Measurements from ENCODE around the gene CTDSPL. TPM values are rescaled to one million over a fixed set of nuclear protein-coding genes. Genes with fewer than 3 reads are reported as not detected.
A peak's percentile ranks its signal among the peaks of the same experiment; 100 is the strongest.

The CTDSPL gene
- total and polyA plus RNA-seq, 4 donors: 21.3 to 48.0 (median 35.4) TPM

GRCh38 chr3:37935290-37935668, 73.6 kb downstream of the CTDSPL start:
- intact Hi-C loops (cut with DNase I): no loop called here
- H3K9me3 ChIP-seq (ENCODE audit: control insufficient read depth, low read length): no peaks in the 10 kb centered on the region
- peaks cover 7 to 15% of the 10 kb centered on the region in 2 donors for H3K4me1 ChIP-seq (ENCODE audit: control insufficient read depth in 1 of 2, insufficient read depth in 2 of 2, low read length in 2 of 2)
- WGBS, 2 donors: 8 to 13% methylated on average over 1 of the region's 1 CpG
- no peaks in the 10 kb centered on the region for H3K36me3 ChIP-seq (ENCODE audit: control insufficient read depth in 1 of 2, insufficient read depth in 2 of 2, low read length in 1 of 2)
- H3K27me3 ChIP-seq (ENCODE audit: control insufficient read depth in 1 of 2, insufficient read depth in 2 of 2, low read length in 1 of 2): no peaks in the 10 kb centered on the region
- H3K4me3 ChIP-seq (ENCODE audit: low read length in 2 of 2): no peak overlapping the region
- ATAC-seq (ENCODE audit: low FRiP score) (no peak), DNase-seq (no peak)
- peak overlapping the region in 1 of 2 donors; percentile 23 for H3K27ac ChIP-seq (ENCODE audit: low read depth in 1 of 2, low read length in 2 of 2)

GRCh38 chr3:37935756-37936666, 74.3 kb downstream of the CTDSPL start:
- Histone ChIP-seq H3K9me3 (ENCODE audit: control insufficient read depth, low read length) (no peaks in the 10 kb centered on the region), H3K4me1 (ENCODE audit: control insufficient read depth in 1 of 2, insufficient read depth in 2 of 2, low read length in 2 of 2) (peaks cover 7 to 15% of the 10 kb centered on the region in 2 donors), H3K36me3 (ENCODE audit: control insufficient read depth in 1 of 2, insufficient read depth in 2 of 2, low read length in 1 of 2) (no peaks in the 10 kb centered on the region), H3K27me3 (ENCODE audit: control insufficient read depth in 1 of 2, insufficient read depth in 2 of 2, low read length in 1 of 2) (no peaks in the 10 kb centered on the region), H3K27ac (ENCODE audit: low read depth in 1 of 2, low read length in 2 of 2) (peak overlapping the region in 1 of 2 donors; percentile 23), H3K4me3 (ENCODE audit: low read length in 2 of 2) (no peak overlapping the region)
- DNase-seq: no peak
- WGBS, 2 donors: 48% methylated on average over 9 of the region's 9 CpGs
- peak; percentile 26 for ATAC-seq (ENCODE audit: low FRiP score)
- intact Hi-C loops (cut with DNase I): no loop called here

GRCh38 chr3:37937156-37937555, 75.5 kb downstream of the CTDSPL start:
- Histone ChIP-seq H3K36me3 (ENCODE audit: control insufficient read depth in 1 of 2, insufficient read depth in 2 of 2, low read length in 1 of 2) (no peaks in the 10 kb centered on the region), H3K9me3 (ENCODE audit: control insufficient read depth, low read length) (no peaks in the 10 kb centered on the region), H3K27ac (ENCODE audit: low read depth in 1 of 2, low read length in 2 of 2) (peak overlapping the region in 1 of 2 donors; percentile 23), H3K4me1 (ENCODE audit: control insufficient read depth in 1 of 2, insufficient read depth in 2 of 2, low read length in 2 of 2) (peaks cover 7 to 15% of the 10 kb centered on the region in 2 donors), H3K4me3 (ENCODE audit: low read length in 2 of 2) (no peak overlapping the region), H3K27me3 (ENCODE audit: control insufficient read depth in 1 of 2, insufficient read depth in 2 of 2, low read length in 1 of 2) (no peaks in the 10 kb centered on the region)
- WGBS, 2 donors: 79 to 84% methylated on average over 6 of the region's 6 CpGs
- no peak for DNase-seq
- ATAC-seq (ENCODE audit: low FRiP score): no peak
- intact Hi-C loops (cut with DNase I): no loop called here

GRCh38 chr3:37938011-37938410, 76.3 kb downstream of the CTDSPL start:
- WGBS, 2 donors: 68 to 76% methylated on average over 2 of the region's 2 CpGs
- Histone ChIP-seq H3K36me3 (ENCODE audit: control insufficient read depth in 1 of 2, insufficient read depth in 2 of 2, low read length in 1 of 2) (no peaks in the 10 kb centered on the region), H3K4me1 (ENCODE audit: control insufficient read depth in 1 of 2, insufficient read depth in 2 of 2, low read length in 2 of 2) (peaks cover 7 to 15% of the 10 kb centered on the region in 2 donors), H3K9me3 (ENCODE audit: control insufficient read depth, low read length) (no peaks in the 10 kb centered on the region), H3K4me3 (ENCODE audit: low read length in 2 of 2) (no peak overlapping the region), H3K27me3 (ENCODE audit: control insufficient read depth in 1 of 2, insufficient read depth in 2 of 2, low read length in 1 of 2) (no peaks in the 10 kb centered on the region), H3K27ac (ENCODE audit: low read depth in 1 of 2, low read length in 2 of 2) (peak overlapping the region in 1 of 2 donors; percentile 7)
- no peak for DNase-seq
- intact Hi-C loops (cut with DNase I): no loop called here
- no peak for ATAC-seq (ENCODE audit: low FRiP score)

- Histone ChIP-seq H3K4me1 (ENCODE audit: control insufficient read depth in 1 of 2, insufficient read depth in 2 of 2, low read length in 2 of 2) (peaks cover 7 to 15% of the 10 kb centered on the region in 2 donors), H3K27me3 (ENCODE audit: control insufficient read depth in 1 of 2, insufficient read depth in 2 of 2, low read length in 1 of 2) (no peaks in the 10 kb centered on the region), H3K4me3 (ENCODE audit: low read length in 2 of 2) (no peak overlapping the region), H3K27ac (ENCODE audit: low read depth in 1 of 2, low read length in 2 of 2) (no peak overlapping the region), H3K9me3 (ENCODE audit: control insufficient read depth, low read length) (no peaks in the 10 kb centered on the region), H3K36me3 (ENCODE audit: control insufficient read depth in 1 of 2, insufficient read depth in 2 of 2, low read length in 1 of 2) (no peaks in the 10 kb centered on the region)
- ATAC-seq (ENCODE audit: low FRiP score): no peak
- intact Hi-C loops (cut with DNase I): no loop called here
- 81 to 82% methylated on average over 4 of the region's 4 CpGs for WGBS, 2 donors
- DNase-seq: no peak
Observed at GRCh38 chr3:37940242-37940908, 78.7 kb downstream of the CTDSPL start.

GRCh38 chr3:37941608-37942508, 80.2 kb downstream of the CTDSPL start:
- H3K4me1 ChIP-seq (ENCODE audit: control insufficient read depth in 1 of 2, insufficient read depth in 2 of 2, low read length in 2 of 2): peaks cover 7 to 14% of the 10 kb centered on the region in 2 donors
- DNase-seq (no peak), ATAC-seq (ENCODE audit: low FRiP score) (no peak)
- H3K27me3 ChIP-seq (ENCODE audit: control insufficient read depth in 1 of 2, insufficient read depth in 2 of 2, low read length in 1 of 2): no peaks in the 10 kb centered on the region
- 76 to 82% methylated on average over 12 of the region's 12 CpGs for WGBS, 2 donors
- H3K4me3 ChIP-seq (ENCODE audit: low read length in 2 of 2): no peak overlapping the region
- no peak overlapping the region for H3K27ac ChIP-seq (ENCODE audit: low read depth in 1 of 2, low read length in 2 of 2)
- no peaks in the 10 kb centered on the region for H3K9me3 ChIP-seq (ENCODE audit: control insufficient read depth, low read length)
- H3K36me3 ChIP-seq (ENCODE audit: control insufficient read depth in 1 of 2, insufficient read depth in 2 of 2, low read length in 1 of 2): no peaks in the 10 kb centered on the region
- intact Hi-C loops (cut with DNase I): no loop called here

- intact Hi-C loops (cut with DNase I): no loop called here
- peaks cover 6 to 7% of the 10 kb centered on the region in 2 donors for H3K4me1 ChIP-seq (ENCODE audit: control insufficient read depth in 1 of 2, insufficient read depth in 2 of 2, low read length in 2 of 2)
- DNase-seq (no peak), ATAC-seq (ENCODE audit: low FRiP score) (no peak)
- no peaks in the 10 kb centered on the region for H3K9me3 ChIP-seq (ENCODE audit: control insufficient read depth, low read length)
- H3K36me3 ChIP-seq (ENCODE audit: control insufficient read depth in 1 of 2, insufficient read depth in 2 of 2, low read length in 1 of 2): no peaks in the 10 kb centered on the region
- no peak overlapping the region for H3K27ac ChIP-seq (ENCODE audit: low read depth in 1 of 2, low read length in 2 of 2)
- WGBS, 2 donors: 96 to 97% methylated on average over 2 of the region's 2 CpGs
- no peaks in the 10 kb centered on the region for H3K27me3 ChIP-seq (ENCODE audit: control insufficient read depth in 1 of 2, insufficient read depth in 2 of 2, low read length in 1 of 2)
- H3K4me3 ChIP-seq (ENCODE audit: low read length in 2 of 2): no peak overlapping the region
Observed at GRCh38 chr3:37942646-37943045, 81.0 kb downstream of the CTDSPL start.

GRCh38 chr3:37943126-37943525, 81.4 kb downstream of the CTDSPL start:
- intact Hi-C loops (cut with DNase I): no loop called here
- Histone ChIP-seq H3K36me3 (ENCODE audit: control insufficient read depth in 1 of 2, insufficient read depth in 2 of 2, low read length in 1 of 2) (no peaks in the 10 kb centered on the region), H3K27me3 (ENCODE audit: control insufficient read depth in 1 of 2, insufficient read depth in 2 of 2, low read length in 1 of 2) (no peaks in the 10 kb centered on the region), H3K9me3 (ENCODE audit: control insufficient read depth, low read length) (no peaks in the 10 kb centered on the region), H3K4me3 (ENCODE audit: low read length in 2 of 2) (no peak overlapping the region), H3K4me1 (ENCODE audit: control insufficient read depth in 1 of 2, insufficient read depth in 2 of 2, low read length in 2 of 2) (peaks cover 2 to 3% of the 10 kb centered on the region in 2 donors), H3K27ac (ENCODE audit: low read depth in 1 of 2, low read length in 2 of 2) (no peak overlapping the region)
- DNase-seq (no peak), ATAC-seq (ENCODE audit: low FRiP score) (no peak)
- 89 to 92% methylated on average over 4 of the region's 4 CpGs for WGBS, 2 donors
